H1 (cell line): ENCODE results near the gene EXOSC7. TPM values are rescaled to one million over a fixed set of nuclear protein-coding genes. Genes with fewer than 3 reads are reported as not detected.

Source experiments
- CTCF ChIA-PET: fragments of 300-600 bp; sonication (Branson Sonifier 250); formaldehyde crosslinking; loops from one replicate; lab custom pipeline; 2021; ENCODE audit not compliant: partially characterized antibody; lab: Charles Lee
- POLR2A ChIA-PET: fragments of 300-600 bp; sonication (Branson Sonifier 250); formaldehyde crosslinking; loops from one replicate; lab custom pipeline; 2021; ENCODE audit warnings: inconsistent platforms; ENCODE audit not compliant: partially characterized antibody; lab: Charles Lee
- DNase-seq, 2 experiments: peaks; one replicate each; pipeline versions ENCODE4 v3.0.0 to v3.0.0-alpha.2; 2010 to 2022; ENCODE audit warnings: low spot score in 2 of 2, low read depth in 1 of 2, mixed read lengths in 1 of 2
- FAIRE-seq: peaks from 2 replicates; lab custom pipeline; 2011; peaks lifted over from hg19 to GRCh38; lab: Jason Lieb, UNC
- H2AFZ ChIP-seq: 2 replicates; pipeline ENCODE4 v1.8.1; 2012; ENCODE audit warnings: low read length, inconsistent platforms
- H2AK5ac ChIP-seq: 2 replicates; pipeline ENCODE4 v1.6.1; 2013; ENCODE audit warnings: low read depth, low read length
- H2BK120ac ChIP-seq: replicated peaks from 2 replicates; pipeline ENCODE3; 2013; ENCODE audit warnings: low read depth, low read length, inconsistent platforms
- H2BK12ac ChIP-seq: 2 replicates; pipeline ENCODE4 v1.6.1; 2013; ENCODE audit warnings: low read depth, low read length
- H2BK15ac ChIP-seq: 2 replicates; pipeline ENCODE4 v1.6.1; 2013; ENCODE audit warnings: low read length
- H2BK20ac ChIP-seq: 2 replicates; pipeline ENCODE4 v1.6.1; 2013; ENCODE audit warnings: low read length
- H2BK5ac ChIP-seq: 2 replicates; pipeline ENCODE4 v1.6.1; 2013; ENCODE audit warnings: low read depth, low read length
- H3K14ac ChIP-seq: 2 replicates; pipeline ENCODE4 v1.6.1; 2013; ENCODE audit warnings: inconsistent platforms; ENCODE audit not compliant: insufficient read length
- H3K18ac ChIP-seq: 2 replicates; pipeline ENCODE4 v1.6.1; 2013; ENCODE audit warnings: low read length; ENCODE audit errors: extremely low read depth
- H3K23ac ChIP-seq: 2 replicates; pipeline ENCODE4 v1.6.1; 2013; ENCODE audit warnings: inconsistent platforms; ENCODE audit not compliant: insufficient read length
- H3K23me2 ChIP-seq: 2 replicates; pipeline ENCODE4 v1.6.1; 2013; ENCODE audit warnings: low read depth, low read length
- H3K27ac ChIP-seq: 2 replicates; pipeline ENCODE4 v1.6.1; 2011; ENCODE audit warnings: low read depth, low read length, inconsistent platforms
- H3K27me3 ChIP-seq, 4 experiments: replicated peaks in 1 of 4; 1 replicate in 1 of 4; 2 replicates in 3 of 4; pipeline versions ENCODE4 v1.6.1 to v1.8.1; 2011 to 2013; ENCODE audit warnings: low read length in 3 of 4, mild to moderate bottlenecking in 3 of 4, inconsistent platforms in 2 of 4, mixed read lengths in 2 of 4, moderate library complexity in 1 of 4; ENCODE audit not compliant: control insufficient read depth in 3 of 4, insufficient read depth in 3 of 4; ENCODE audit errors: extremely low read depth in 1 of 4
- H3K36me3 ChIP-seq, 4 experiments: 2 replicates each; pipeline versions ENCODE4 v1.6.1 to v1.8.1; 2011 to 2013; ENCODE audit warnings: mild to moderate bottlenecking in 4 of 4, low read length in 3 of 4, moderate library complexity in 2 of 4, control low read depth in 1 of 4, inconsistent platforms in 1 of 4; ENCODE audit not compliant: insufficient read depth in 4 of 4, control insufficient read depth in 2 of 4
- H3K4ac ChIP-seq: replicated peaks from 2 replicates; pipeline ENCODE3; 2013; ENCODE audit warnings: low read length, low read depth, mixed read lengths, inconsistent platforms; ENCODE audit not compliant: insufficient read length
- H3K4me1 ChIP-seq, 4 experiments: replicated peaks in 1 of 4; 1 replicate in 1 of 4; 2 replicates in 3 of 4; pipeline versions ENCODE4 v1.6.1 to v1.8.1; 2011 to 2013; ENCODE audit warnings: low read length in 3 of 4, inconsistent platforms in 2 of 4, mixed read lengths in 1 of 4; ENCODE audit not compliant: insufficient read depth in 4 of 4, control insufficient read depth in 3 of 4
- H3K4me2 ChIP-seq, 2 experiments: 2 replicates each; pipeline versions ENCODE4 v1.6.1 to v1.8.1; 2011 to 2013; ENCODE audit warnings: low read depth in 2 of 2, low read length in 2 of 2, control low read depth in 1 of 2, inconsistent platforms in 1 of 2, mild to moderate bottlenecking in 1 of 2; ENCODE audit not compliant: insufficient read depth in 1 of 2
- H3K4me3 ChIP-seq, 4 experiments: fragments of 200-600, 300-600 bp in 1 of 4; sonication (generic), shearing (Covaris generic), sonication (Bioruptor Twin) in 1 of 4; 2 replicates each; pipeline versions ENCODE4 v1.5.1 to v1.8.1; 2011 to 2016; ENCODE audit warnings: low read length in 4 of 4, low read depth in 3 of 4, control low read depth in 2 of 4, inconsistent platforms in 2 of 4, mild to moderate bottlenecking in 2 of 4, mixed read lengths in 1 of 4, moderate library complexity in 1 of 4; ENCODE audit not compliant: insufficient read depth in 2 of 4; ENCODE audit errors: extremely low read depth in 1 of 4
- H3K56ac ChIP-seq: replicated peaks from 2 replicates; pipeline ENCODE3; 2013; ENCODE audit warnings: low read depth, mild to moderate bottlenecking, mixed read lengths, low read length, inconsistent platforms; ENCODE audit not compliant: insufficient read length
- H3K79me1 ChIP-seq: 2 replicates; pipeline ENCODE4 v1.6.1; 2013; ENCODE audit warnings: low read depth, low read length, control low read depth
- H3K79me2 ChIP-seq, 2 experiments: 2 replicates each; pipeline versions ENCODE4 v1.6.1 to v1.8.1; 2012 to 2013; ENCODE audit warnings: low read length in 2 of 2, mild to moderate bottlenecking in 2 of 2, inconsistent platforms in 1 of 2; ENCODE audit not compliant: insufficient read depth in 2 of 2, control insufficient read depth in 1 of 2
- H3K9ac ChIP-seq, 4 experiments: replicated peaks in 1 of 4; 1 replicate in 1 of 4; 2 replicates in 3 of 4; pipeline versions ENCODE4 v1.6.1 to v1.8.1; 2011 to 2013; ENCODE audit warnings: low read depth in 3 of 4, low read length in 3 of 4, control low read depth in 2 of 4, mild to moderate bottlenecking in 2 of 4, moderate library complexity in 2 of 4, inconsistent platforms in 1 of 4; ENCODE audit errors: extremely low read depth in 1 of 4
- H3K9me3 ChIP-seq, 2 experiments: 2 replicates each; pipeline versions ENCODE4 v1.6.1 to v1.8.1; 2012 to 2013; ENCODE audit warnings: mild to moderate bottlenecking in 2 of 2, moderate library complexity in 2 of 2, control low read depth in 1 of 2, inconsistent platforms in 1 of 2, low read depth in 1 of 2, low read length in 1 of 2, mixed read lengths in 1 of 2; ENCODE audit not compliant: insufficient read depth in 2 of 2
- H4K20me1 ChIP-seq, 2 experiments: replicated peaks in 1 of 2; 2 replicates each; pipeline versions ENCODE3 to v1.8.1; 2011 to 2013; ENCODE audit warnings: inconsistent platforms in 2 of 2, low read length in 2 of 2, mild to moderate bottlenecking in 1 of 2; ENCODE audit not compliant: insufficient read depth in 2 of 2, control insufficient read depth in 1 of 2
- H4K5ac ChIP-seq: 2 replicates; pipeline ENCODE4 v1.6.1; 2013; ENCODE audit warnings: low read length, low read depth, mixed read lengths, inconsistent platforms; ENCODE audit not compliant: insufficient read length
- H4K8ac ChIP-seq: 2 replicates; pipeline ENCODE4 v1.8.0; 2013; ENCODE audit warnings: mild to moderate bottlenecking, moderate library complexity, low read length, inconsistent platforms; ENCODE audit not compliant: insufficient read depth; ENCODE audit errors: extremely low read depth
- H4K91ac ChIP-seq: replicated peaks from 2 replicates; pipeline ENCODE3; 2013; ENCODE audit warnings: low read length, mixed read lengths, inconsistent platforms; ENCODE audit not compliant: insufficient read length
- JUND ChIP-seq: IDR thresholded peaks from 2 replicates; pipeline ENCODE4 v1.6.1; 2011; ENCODE audit warnings: mild to moderate bottlenecking, improper control_type of control experiment, low read length
- MAX ChIP-seq: IDR thresholded peaks from 2 replicates; pipeline ENCODE4 v1.6.1; 2012; ENCODE audit warnings: inconsistent platforms
- WGBS, 2 experiments: shearing (Covaris generic) in 1 of 2; methylation state at CpG; one replicate each; pipeline versions ENCODE4 v1.1.6 to v1.1.7; 2013 to 2015; ENCODE audit warnings: low lambda C conversion rate in 2 of 2, mixed read lengths in 2 of 2, inconsistent platforms in 1 of 2, low coverage in 1 of 2, missing lambda C conversion rate in 1 of 2; ENCODE audit not compliant: insufficient replicate concordance in 2 of 2, insufficient coverage in 1 of 2, insufficient read length in 1 of 2; ENCODE audit errors: extremely low coverage in 1 of 2, missing lambda C conversion rate in 1 of 2; 5-methylcytosine and 5-hydroxymethylcytosine counted together
- polyA plus RNA-seq, 7 experiments: library from polyadenylated mRNA; depleted of rRNA in 3 of 7; stranded (reverse) in 5 of 7; unstranded in 2 of 7; fragments of >200 nt in 5 of 7; fragments of 200-250 nt in 2 of 7; gene quantifications; 1 replicate in 5 of 7; 2 replicates in 1 of 7; 4 replicates in 1 of 7; pipeline versions ENCODE4 v1.2.1 to v1.2.3, GENCODE V29; 2011 to 2013; ENCODE audit warnings: missing spikeins in 2 of 7, mixed read lengths in 2 of 7
- total RNA-seq: library from RNA; stranded (reverse); fragmentation: NEBNext Ultra II Directional; extraction: Animal tissue kit (Norgen Biotek cat#: 25700); gene quantifications from 2 replicates; pipeline ENCODE4 v1.2.1, GENCODE V29; 2021

EXOSC7 gene
- total and polyA plus RNA-seq, 2 of the 8 experiments (the other 6 are each of a cell fraction or from before 2014, with no cell fraction given) = 92.7 to 94.5 TPM

- H2AFZ ChIP-seq = no peak overlapping the region
- no peak overlapping the region for H2AK5ac ChIP-seq
- DNase-seq = no peak
- 83% methylated on average over 2 of the region's 2 CpGs; no CpG with 5 or more reads in 1 of the 2 experiments for WGBS, 2 experiments
- no peaks in the 10 kb centered on the region for H3K79me1 ChIP-seq
- H3K23me2 ChIP-seq = no peaks in the 10 kb centered on the region; the same call in 1 of the 2 replicates
- no peak overlapping the region for H4K5ac ChIP-seq
- no peak overlapping the region for H3K4me3 ChIP-seq
- H4K20me1 ChIP-seq = no peaks in the 10 kb centered on the region
- no peak overlapping the region for H3K23ac ChIP-seq
- H3K14ac ChIP-seq = no peak overlapping the region
- no peak overlapping the region for H3K4ac ChIP-seq
- no peak overlapping the region for H3K27ac ChIP-seq
- POLR2A ChIA-PET = no interaction called here
- no peak for FAIRE-seq
- H2BK20ac ChIP-seq = no peak overlapping the region
- H3K4me1 ChIP-seq = no peaks in the 10 kb centered on the region
- no peak overlapping the region for H4K8ac ChIP-seq
- no peaks in the 10 kb centered on the region for H3K9me3 ChIP-seq
- H3K18ac ChIP-seq = no peak overlapping the region
- H2BK12ac ChIP-seq = no peak overlapping the region
- no peak overlapping the region for H3K9ac ChIP-seq
- H3K27me3 ChIP-seq = no peaks in the 10 kb centered on the region; a peak in 3 of 7 replicates
- no peak overlapping the region for H2BK5ac ChIP-seq
- H3K36me3 ChIP-seq = no peaks in the 10 kb centered on the region
- no peak overlapping the region for H3K56ac ChIP-seq
- H3K79me2 ChIP-seq = no peaks in the 10 kb centered on the region
- H2BK120ac ChIP-seq = no peak overlapping the region
- CTCF ChIA-PET = interaction anchor here (0.6 to 13.7 kb wide), 13 partner anchors 8 to 621 kb away, joined by 3 to 263 read pairs (median 3); partner anchors contain the start of gene TMEM158
- no peak overlapping the region for H2BK15ac ChIP-seq
- TF ChIP-seq JUND = 0 out of 2 replicates have a peak, but pooled peaks have one; percentile 45
- no peak for TF ChIP-seq MAX
- TF ChIP-seq, all 59 proteins: peak for 1
- H4K91ac ChIP-seq = no peak overlapping the region
- H3K4me2 ChIP-seq = no peak overlapping the region
Measured at GRCh38 chr3:45043728-45044299, 67.8 kb downstream of the EXOSC7 start.
